Stomach (tissue), 4 donors: ENCODE results near the gene SMIM35.

Experiments
- EP300 ChIP-seq: sonication (generic); formaldehyde crosslinking; IDR thresholded peaks from one replicate; pipeline ENCODE4 v1.6.1; 2017; ENCODE audit warnings: antibody characterized with exemption
- POLR2AphosphoS5 ChIP-seq, 3 donors: sonication (generic); formaldehyde crosslinking; IDR thresholded peaks; one replicate each; pipeline ENCODE4 v1.6.1; 2016; ENCODE audit warnings: antibody characterized with exemption in 3 of 3
- TF ChIP-seq, protein P1 (sequence below), 7 experiments: fragments of 450-650 bp in 4 of 7; fragments of 200-600 bp in 3 of 7; sonication (generic) in 3 of 7; IDR thresholded peaks; one replicate each; pipeline ENCODE4 v1.5.1; 2016 to 2019; ENCODE audit warnings: antibody characterized with exemption in 7 of 7, control low read depth in 2 of 7, mild to moderate bottlenecking in 1 of 7

GRCh38 chr11:118135051-118135795 is 48.5 kb upstream of the SMIM35 start:
- TF ChIP-seq, protein P1, sequence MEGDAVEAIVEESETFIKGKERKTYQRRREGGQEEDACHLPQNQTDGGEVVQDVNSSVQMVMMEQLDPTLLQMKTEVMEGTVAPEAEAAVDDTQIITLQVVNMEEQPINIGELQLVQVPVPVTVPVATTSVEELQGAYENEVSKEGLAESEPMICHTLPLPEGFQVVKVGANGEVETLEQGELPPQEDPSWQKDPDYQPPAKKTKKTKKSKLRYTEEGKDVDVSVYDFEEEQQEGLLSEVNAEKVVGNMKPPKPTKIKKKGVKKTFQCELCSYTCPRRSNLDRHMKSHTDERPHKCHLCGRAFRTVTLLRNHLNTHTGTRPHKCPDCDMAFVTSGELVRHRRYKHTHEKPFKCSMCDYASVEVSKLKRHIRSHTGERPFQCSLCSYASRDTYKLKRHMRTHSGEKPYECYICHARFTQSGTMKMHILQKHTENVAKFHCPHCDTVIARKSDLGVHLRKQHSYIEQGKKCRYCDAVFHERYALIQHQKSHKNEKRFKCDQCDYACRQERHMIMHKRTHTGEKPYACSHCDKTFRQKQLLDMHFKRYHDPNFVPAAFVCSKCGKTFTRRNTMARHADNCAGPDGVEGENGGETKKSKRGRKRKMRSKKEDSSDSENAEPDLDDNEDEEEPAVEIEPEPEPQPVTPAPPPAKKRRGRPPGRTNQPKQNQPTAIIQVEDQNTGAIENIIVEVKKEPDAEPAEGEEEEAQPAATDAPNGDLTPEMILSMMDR (IDR thresholded peaks at IDR 0.05) = no peak
- no peak for TF ChIP-seq POLR2AphosphoS5 (IDR thresholded peaks at IDR 0.05)
- no peak for TF ChIP-seq EP300
